Ascending aorta (tissue), 2 donors: ENCODE results near the gene INVS. TPM values are rescaled to one million over a fixed set of nuclear protein-coding genes. Genes with fewer than 3 reads are reported as not detected.

Experiments used
- DNase-seq, 2 donors: peaks; one replicate each; pipeline ENCODE4 v3.0.0-alpha.2; 2019; ENCODE audit warnings: low spot score in 2 of 2
- H3K27ac ChIP-seq, 2 donors: fragments of 200-600 bp; sonication (generic); one replicate each; pipeline ENCODE4 v1.5.1; 2016 to 2017; ENCODE audit warnings: mild to moderate bottlenecking in 1 of 2
- H3K27me3 ChIP-seq: fragments of 200-600 bp; sonication (generic); one replicate; pipeline ENCODE4 v1.5.1; 2017
- H3K36me3 ChIP-seq, 2 donors: fragments of 200-600 bp; sonication (generic); one replicate each; pipeline ENCODE4 v1.5.1; 2016
- H3K4me1 ChIP-seq, 2 donors: fragments of 200-600 bp; sonication (generic); one replicate each; pipeline ENCODE4 v1.5.1; 2016 to 2017; ENCODE audit warnings: mild to moderate bottlenecking in 1 of 2
- H3K4me3 ChIP-seq, 2 donors: fragments of 200-600 bp; sonication (generic); one replicate each; pipeline ENCODE4 v1.5.1; 2016 to 2017; ENCODE audit warnings: mild to moderate bottlenecking in 1 of 2
- H3K9me3 ChIP-seq, 2 donors: fragments of 200-600 bp; sonication (generic); one replicate each; pipeline ENCODE4 v1.5.1; 2016
- CTCF ChIP-seq, 3 experiments: fragments of 200-600 bp in 2 of 3; fragments of 450-650 bp in 1 of 3; sonication (generic) in 2 of 3; IDR thresholded peaks; one replicate each; pipeline ENCODE4 v1.5.1; 2016 to 2019; ENCODE audit warnings: antibody characterized with exemption in 3 of 3, mild to moderate bottlenecking in 1 of 3, moderate library complexity in 1 of 3
- intact Hi-C: fragments of 100-400 bp; cut with DNase I; formaldehyde crosslinking; loops from one replicate; pipeline ENCODE4 v1.15.1; 2023
- total RNA-seq: library from RNA; depleted of rRNA; stranded (reverse); fragments of >200 nt; gene quantifications from one replicate; pipeline ENCODE4 v1.1.0, GENCODE V29; 2016

Gene INVS
- total RNA-seq, 1 donor from 2014 or later = 8.5 TPM

DNA sequence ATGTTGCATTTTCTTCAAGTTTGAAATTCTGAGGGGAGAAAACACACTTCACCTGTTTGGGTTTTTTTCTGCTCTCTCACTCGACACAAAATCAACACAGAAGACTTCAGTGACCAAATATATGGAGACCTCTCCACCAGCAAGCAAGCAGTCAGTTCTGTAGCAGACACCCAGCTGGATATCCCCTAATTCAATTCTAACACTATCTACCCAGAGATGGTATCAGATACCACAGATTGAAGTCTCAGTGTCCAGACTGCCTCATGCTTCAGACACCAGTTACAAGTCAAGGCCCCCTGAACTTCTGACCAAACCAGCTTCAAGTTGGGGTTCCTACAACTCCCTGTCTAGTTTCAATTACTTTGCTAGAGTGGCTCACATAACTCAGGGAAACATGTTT is 97.8 kb downstream of the INVS start:
- TF ChIP-seq CTCF (IDR thresholded peaks at IDR 0.05) = no peak
- Histone ChIP-seq H3K27ac (no peak overlapping the region), H3K36me3 (peaks cover 0 to 8% of the 10 kb centered on the region in 2 donors), H3K9me3 (peaks cover under 1 to 12% of the 10 kb centered on the region in 2 donors), H3K4me1 (no peaks in the 10 kb centered on the region), H3K27me3 (no peaks in the 10 kb centered on the region), H3K4me3 (no peak overlapping the region)
- DNase-seq = no peak
- intact Hi-C loops = no loop called here

GRCh38 chr9:100197553-100197952 is 98.5 kb downstream of the INVS start:
- Histone ChIP-seq H3K27me3 (no peaks in the 10 kb centered on the region), H3K9me3 (peaks cover 0 to 5% of the 10 kb centered on the region in 2 donors), H3K4me1 (no peaks in the 10 kb centered on the region), H3K4me3 (no peak overlapping the region), H3K36me3 (peaks cover 0 to 8% of the 10 kb centered on the region in 2 donors), H3K27ac (no peak overlapping the region)
- no peak for DNase-seq
- no peak for TF ChIP-seq CTCF (IDR thresholded peaks at IDR 0.05)
- intact Hi-C loops = no loop called here

- no peak for DNase-seq
- no peak for TF ChIP-seq CTCF (IDR thresholded peaks at IDR 0.05)
- intact Hi-C loops = no loop called here
- Histone ChIP-seq H3K4me3 (no peak overlapping the region), H3K36me3 (no peaks in the 10 kb centered on the region), H3K4me1 (no peaks in the 10 kb centered on the region), H3K27ac (no peak overlapping the region), H3K9me3 (no peaks in the 10 kb centered on the region), H3K27me3 (no peaks in the 10 kb centered on the region)
These were observed 103.8 kb downstream of the INVS start for GRCh38 chr9:100202806-100203205.

- H3K27ac ChIP-seq = no peak overlapping the region
- no peaks in the 10 kb centered on the region for H3K27me3 ChIP-seq
- intact Hi-C loops = no loop called here
- no peaks in the 10 kb centered on the region for H3K36me3 ChIP-seq
- H3K9me3 ChIP-seq = no peaks in the 10 kb centered on the region
- DNase-seq = no peak
- H3K4me1 ChIP-seq = no peaks in the 10 kb centered on the region
- H3K4me3 ChIP-seq = no peak overlapping the region
- no peak for TF ChIP-seq CTCF (IDR thresholded peaks at IDR 0.05)
These were observed 105.8 kb downstream of the INVS start for GRCh38 chr9:100204796-100205195.

- Histone ChIP-seq H3K36me3 (no peaks in the 10 kb centered on the region), H3K4me1 (no peaks in the 10 kb centered on the region), H3K4me3 (no peak overlapping the region), H3K27me3 (no peaks in the 10 kb centered on the region), H3K27ac (no peak overlapping the region), H3K9me3 (no peaks in the 10 kb centered on the region)
- TF ChIP-seq CTCF (IDR thresholded peaks at IDR 0.05) = no peak
- no peak for DNase-seq
- intact Hi-C loops = no loop called here
These were observed 107.9 kb downstream of the INVS start for GRCh38 chr9:100206899-100207298.

GRCh38 chr9:100208673-100209072 is 109.6 kb downstream of the INVS start:
- intact Hi-C loops = no loop called here
- no peaks in the 10 kb centered on the region for H3K9me3 ChIP-seq

More at GRCh38 chr9:100208673-100209072, 109.6 kb downstream of the INVS start:
- no peak for TF ChIP-seq CTCF (IDR thresholded peaks at IDR 0.05)
- no peak for DNase-seq
- no peak overlapping the region for H3K27ac ChIP-seq
- no peaks in the 10 kb centered on the region for H3K27me3 ChIP-seq
- H3K36me3 ChIP-seq = no peaks in the 10 kb centered on the region
- no peaks in the 10 kb centered on the region for H3K4me1 ChIP-seq
- H3K4me3 ChIP-seq = no peak overlapping the region
